IMR-90 (cell line): ENCODE measurements around the gene SPATA9. TPM values are rescaled to one million over a fixed set of nuclear protein-coding genes. Genes with fewer than 3 reads are reported as not detected.

ENCODE experiments used
- ATAC-seq: fragments of 200-7000 bp; cut with Tn5 transposase; 2 replicates; pipeline ENCODE4 v1.9.1; 2020; ENCODE audit warnings: low read depth, mild to moderate bottlenecking, moderate library complexity
- BruUV-seq: library from RNA; stranded (reverse); fragments of 400-500 nt; replicated peaks from 2 replicates; lab custom pipeline; 2021; lab: Mats Ljungman, UMichigan
- CTCF ChIA-PET: fragments of 300-600 bp; formaldehyde crosslinking; extraction: SDS; loops from one replicate; lab custom pipeline; 2021; ENCODE audit warnings: antibody characterized with exemption; lab: Yijun Ruan, JAX
- POLR2A ChIA-PET: fragments of 300-600 bp; sonication (Branson Sonifier 250); formaldehyde crosslinking; loops from one replicate; lab custom pipeline; 2022; ENCODE audit warnings: antibody characterized with exemption; ENCODE audit not compliant: unreplicated experiment; lab: Charles Lee
- DNase-seq: peaks from one replicate; pipeline ENCODE4 v3.0.0; 2013
- H2AFZ ChIP-seq: replicated peaks from 2 replicates; pipeline ENCODE3; 2013; ENCODE audit warnings: low read length, mild to moderate bottlenecking; ENCODE audit not compliant: poor library complexity
- H2AK5ac ChIP-seq: 2 replicates; pipeline ENCODE4 v1.6.1; 2013; ENCODE audit warnings: low read depth, low read length, inconsistent platforms
- H2AK9ac ChIP-seq: replicated peaks from 2 replicates; pipeline ENCODE3; 2013; ENCODE audit warnings: mild to moderate bottlenecking, low read depth, low read length, moderate library complexity; ENCODE audit not compliant: poor library complexity
- H2BK120ac ChIP-seq: 2 replicates; pipeline ENCODE4 v1.6.1; 2013; ENCODE audit warnings: low read depth, low read length, inconsistent platforms
- H2BK15ac ChIP-seq: 3 replicates; pipeline ENCODE4 v1.6.1; 2013; ENCODE audit warnings: low read depth, low read length, inconsistent platforms
- H2BK20ac ChIP-seq: 2 replicates; pipeline ENCODE4 v1.6.1; 2013; ENCODE audit warnings: low read depth, mild to moderate bottlenecking, inconsistent platforms, low read length, moderate library complexity
- H2BK5ac ChIP-seq: 2 replicates; pipeline ENCODE4 v1.6.1; 2013; ENCODE audit warnings: mild to moderate bottlenecking, low read depth, low read length, inconsistent platforms; ENCODE audit not compliant: poor library complexity, severe bottlenecking
- H3K14ac ChIP-seq: replicated peaks from 2 replicates; pipeline ENCODE4 v1.6.1; 2013; ENCODE audit warnings: low read depth, low read length, inconsistent platforms
- H3K18ac ChIP-seq: 2 replicates; pipeline ENCODE4 v1.6.1; 2013; ENCODE audit warnings: low read depth, low read length, control low read depth
- H3K23ac ChIP-seq: 2 replicates; pipeline ENCODE4 v1.6.1; 2013; ENCODE audit warnings: low read depth, low read length, inconsistent platforms
- H3K27ac ChIP-seq: 2 replicates; pipeline ENCODE4 v1.5.1; 2013; ENCODE audit warnings: mild to moderate bottlenecking, control low read depth, low read length; ENCODE audit not compliant: insufficient read depth
- H3K27me3 ChIP-seq: 2 replicates; pipeline ENCODE4 v1.6.1; 2013; ENCODE audit warnings: low read length; ENCODE audit not compliant: control insufficient read depth, insufficient read depth
- H3K36me3 ChIP-seq: 2 replicates; pipeline ENCODE4 v1.6.1; 2013; ENCODE audit warnings: low read length, mixed read lengths; ENCODE audit not compliant: control insufficient read depth, insufficient read depth
- H3K4ac ChIP-seq: 2 replicates; pipeline ENCODE4 v1.6.1; 2013; ENCODE audit warnings: low read depth, low read length, inconsistent platforms
- H3K4me1 ChIP-seq: 2 replicates; pipeline ENCODE4 v1.6.1; 2013; ENCODE audit warnings: low read length, mixed read lengths; ENCODE audit not compliant: control insufficient read depth, insufficient read depth
- H3K4me2 ChIP-seq: 2 replicates; pipeline ENCODE4 v1.6.1; 2013; ENCODE audit warnings: low read depth, mild to moderate bottlenecking, control low read depth, low read length, moderate library complexity
- H3K4me3 ChIP-seq: 2 replicates; pipeline ENCODE4 v1.5.1; 2013; ENCODE audit warnings: low read depth, mild to moderate bottlenecking, control low read depth, low read length, moderate library complexity; ENCODE audit not compliant: insufficient read depth
- H3K56ac ChIP-seq: 2 replicates; pipeline ENCODE4 v1.6.1; 2013; ENCODE audit warnings: low read length, inconsistent platforms; ENCODE audit not compliant: insufficient read depth; ENCODE audit errors: extremely low read depth
- H3K79me1 ChIP-seq, 2 experiments: 2 replicates each; pipeline ENCODE4 v1.6.1; 2013; ENCODE audit warnings: low read length in 2 of 2, inconsistent platforms in 1 of 2, low read depth in 1 of 2
- H3K9ac ChIP-seq: 2 replicates; pipeline ENCODE4 v1.6.1; 2013; ENCODE audit warnings: low read depth, low read length, control low read depth
- H3K9me1 ChIP-seq: 2 replicates; pipeline ENCODE4 v1.6.1; 2013; ENCODE audit warnings: low read length, inconsistent platforms; ENCODE audit not compliant: insufficient read depth
- H3K9me3 ChIP-seq: 2 replicates; pipeline ENCODE4 v1.6.1; 2013; ENCODE audit warnings: low read length; ENCODE audit not compliant: control insufficient read depth, insufficient read depth
- H4K20me1 ChIP-seq: 2 replicates; pipeline ENCODE4 v1.6.1; 2013; ENCODE audit warnings: low read length, inconsistent platforms; ENCODE audit not compliant: insufficient read depth
- H4K5ac ChIP-seq: 2 replicates; pipeline ENCODE4 v1.6.1; 2013; ENCODE audit warnings: mild to moderate bottlenecking, low read depth, low read length, control low read depth
- H4K8ac ChIP-seq, 2 experiments: 2 replicates each; pipeline ENCODE4 v1.6.1; 2013; ENCODE audit warnings: low read depth in 2 of 2, low read length in 2 of 2, control low read depth in 1 of 2, inconsistent platforms in 1 of 2
- H4K91ac ChIP-seq: 2 replicates; pipeline ENCODE4 v1.6.1; 2013; ENCODE audit warnings: low read depth, low read length, inconsistent platforms; ENCODE audit not compliant: insufficient read depth
- BHLHE40 ChIP-seq: fragments of 150-350 bp; IDR thresholded peaks from 2 replicates; pipeline ENCODE4 v1.6.1; 2016; ENCODE audit warnings: mild to moderate bottlenecking, low read depth, low read length
- CEBPB ChIP-seq: IDR thresholded peaks from 2 replicates; pipeline ENCODE4 v1.6.1; 2012; ENCODE audit warnings: low read depth, low read length, improper control_type of control experiment
- POLR2A ChIP-seq: IDR thresholded peaks from 2 replicates; pipeline ENCODE4 v1.6.1; 2012; ENCODE audit warnings: mild to moderate bottlenecking, low read depth, low read length
- RCOR1 ChIP-seq: IDR thresholded peaks from 2 replicates; pipeline ENCODE4 v1.6.1; 2012; ENCODE audit warnings: mild to moderate bottlenecking, low read length, improper control_type of control experiment; ENCODE audit not compliant: insufficient replicate concordance
- WGBS, 2 experiments: methylation state at CpG; one replicate each; pipeline versions ENCODE4 v1.1.5 to v1.1.7; 2013; ENCODE audit warnings: missing lambda C conversion rate in 2 of 2; ENCODE audit not compliant: insufficient read length in 1 of 2; ENCODE audit errors: extremely low coverage in 2 of 2; 5-methylcytosine and 5-hydroxymethylcytosine counted together
- dilution Hi-C: fragments of 300-500 bp; cut with HindIII; formaldehyde crosslinking; loops from one replicate; pipeline ENCODE4 v1.14.3; 2018; ENCODE audit warnings: low sequenced_read_pairs; ENCODE audit not compliant: unreplicated experiment
- in situ Hi-C: fragments of 300-500 bp; cut with MboI; formaldehyde crosslinking; loops from 3 replicates; pipeline ENCODE4 v1.14.3; 2019; ENCODE audit warnings: low sequenced_read_pairs, inconsistent platforms, mixed read lengths
- intact Hi-C: fragments of 100-400 bp; cut with micrococcal nuclease; formaldehyde crosslinking; loops from 2 replicates; pipeline ENCODE4 v1.10.0; 2022
- polyA plus RNA-seq, 3 experiments: library from polyadenylated mRNA; depleted of rRNA; stranded (reverse); fragments of >200 nt; gene quantifications; 2 replicates each; pipeline ENCODE4 v1.2.3, GENCODE V29; 2012; ENCODE audit warnings: low replicate concordance in 1 of 3
- total RNA-seq: library from RNA; depleted of rRNA; stranded (reverse); fragments of >200 nt; gene quantifications from 2 replicates; pipeline ENCODE4 v1.2.3, GENCODE V29; 2012

Gene SPATA9
- total and polyA plus RNA-seq, 2 of the 4 experiments (the other 2 are of a cell fraction): 0.72 to 0.86 TPM

DNA sequence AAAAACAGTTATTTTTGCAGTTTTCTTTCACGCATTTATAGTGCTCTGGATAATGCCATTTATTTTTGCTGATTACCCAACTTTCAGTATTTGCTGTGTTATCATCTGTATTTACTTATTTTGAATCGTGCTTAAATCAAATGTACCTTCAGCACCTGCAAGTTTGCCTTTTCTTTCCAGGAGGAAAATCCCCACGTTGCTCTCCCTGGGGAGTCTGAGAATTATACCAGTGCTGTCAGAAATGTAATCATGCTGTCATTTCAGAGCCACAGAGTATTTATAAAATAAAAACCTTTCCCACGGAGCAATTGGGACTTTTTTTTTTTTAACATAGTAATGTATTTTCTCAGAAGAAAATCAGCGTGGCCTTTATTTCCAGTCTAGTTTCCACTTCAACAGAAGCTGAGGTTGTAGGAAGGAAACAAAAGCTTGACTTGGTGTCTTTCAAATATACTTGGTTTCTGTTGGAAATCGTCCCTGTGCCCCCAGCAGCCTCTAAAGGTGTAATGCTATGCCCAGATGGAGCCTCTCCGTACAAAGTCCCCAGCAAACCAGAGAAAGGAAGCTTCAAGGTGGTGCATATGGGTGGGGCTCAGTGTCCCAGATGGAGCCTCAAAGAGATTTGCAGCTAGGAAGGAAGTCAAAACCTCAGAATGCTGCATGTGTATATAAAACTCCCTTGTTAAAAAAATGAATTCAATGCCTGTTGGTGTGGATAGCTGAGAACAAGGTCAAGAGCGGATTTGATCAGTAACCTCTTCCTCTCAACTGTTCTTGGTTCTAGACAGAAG, 60.8 kb downstream of the SPATA9 start:
- no peak overlapping the region for H2BK120ac ChIP-seq
- H4K8ac ChIP-seq: peak overlapping the region in 1 of 2 experiments; percentile 17; a peak in 2 of 4 replicates
- no peaks in the 10 kb centered on the region for H3K27me3 ChIP-seq
- H3K36me3 ChIP-seq: no peaks in the 10 kb centered on the region
- DNase-seq: no peak
- no peak overlapping the region for H2BK15ac ChIP-seq
- H2AK9ac ChIP-seq: no peak overlapping the region
- peak overlapping the region; percentile 88; the same call in 1 of the 2 replicates for H3K23ac ChIP-seq
- no peak overlapping the region for H3K18ac ChIP-seq
- no peak for ATAC-seq
- H2BK5ac ChIP-seq: no peak overlapping the region
- 0 out of 2 replicates have a peak overlapping the region, but pooled peaks have one; percentile 3 for H3K14ac ChIP-seq
- H2AFZ ChIP-seq: no peak overlapping the region
- H3K4me3 ChIP-seq: peak overlapping the region; percentile 43; the same call in 1 of the 2 replicates
- no peaks in the 10 kb centered on the region for H4K20me1 ChIP-seq
- dilution Hi-C loops (no loop called here), in situ Hi-C loops (no loop called here), intact Hi-C loops (no loop called here)
- H3K27ac ChIP-seq: no peak overlapping the region
- H3K4me1 ChIP-seq: peaks cover 13% of the 10 kb centered on the region
- no peak overlapping the region for H2BK20ac ChIP-seq
- TF ChIP-seq CEBPB: no peak
- no peak for TF ChIP-seq POLR2A
- no peak for TF ChIP-seq RCOR1
- TF ChIP-seq BHLHE40: no peak
- H3K79me1 ChIP-seq: no peaks in the 10 kb centered on the region
- BruUV-seq: no TSS peak
- POLR2A ChIA-PET: no interaction called here
- H3K9me1 ChIP-seq: no peaks in the 10 kb centered on the region
- H3K9ac ChIP-seq: no peak overlapping the region; the same call in 1 of the 2 replicates
- WGBS, 2 experiments: no CpG with 5 or more reads among the region's 8 CpGs
- H3K9me3 ChIP-seq: no peaks in the 10 kb centered on the region
- no peak overlapping the region for H4K5ac ChIP-seq
- CTCF ChIA-PET: interaction anchor here (1.3 kb wide), 1 partner anchor 22 kb away, joined by 3 read pairs; no protein-coding TSS in a partner anchor
- no peak overlapping the region for H3K56ac ChIP-seq
- no peak overlapping the region for H3K4ac ChIP-seq
- peak overlapping the region; percentile 84; the same call in 1 of the 2 replicates for H3K4me2 ChIP-seq
- H4K91ac ChIP-seq: no peak overlapping the region
- no peak overlapping the region for H2AK5ac ChIP-seq
